BJ (cell line): ENCODE data around the gene CKLF. TPM values are rescaled to one million over a fixed set of nuclear protein-coding genes. Genes with fewer than 3 reads are reported as not detected.

Experiments
- CTCF ChIA-PET: fragments of 350-600 bp; formaldehyde crosslinking; extraction: SDS; loops from one replicate; lab custom pipeline; 2021; ENCODE audit warnings: antibody characterized with exemption, inconsistent platforms; lab: Yijun Ruan, JAX
- POLR2A ChIA-PET: fragments of 300-600 bp; sonication (Branson Sonifier 250); formaldehyde crosslinking; extraction: SDS; loops from one replicate; lab custom pipeline; 2021; ENCODE audit warnings: antibody characterized with exemption; lab: Charles Lee
- DNase-seq: peaks from one replicate; pipeline ENCODE4 v3.0.0-alpha.2; 2011; ENCODE audit warnings: low read depth
- H3K27me3 ChIP-seq: 2 replicates; pipeline ENCODE4 v1.6.0; 2011; ENCODE audit warnings: low read length; ENCODE audit not compliant: control insufficient read depth, insufficient read depth
- H3K36me3 ChIP-seq: 2 replicates; pipeline ENCODE4 v1.5.1; 2011; ENCODE audit warnings: low read length; ENCODE audit not compliant: control insufficient read depth, insufficient read depth
- H3K4me3 ChIP-seq: 2 replicates; pipeline ENCODE4 v1.5.1; 2011; ENCODE audit warnings: low read depth, mild to moderate bottlenecking, control low read depth, low read length
- CTCF ChIP-seq: IDR thresholded peaks from 2 replicates; pipeline ENCODE4 v1.5.1; 2011; ENCODE audit warnings: low read depth, mild to moderate bottlenecking, control low read depth, inconsistent platforms, low read length, moderate library complexity; ENCODE audit not compliant: insufficient read depth
- polyA plus RNA-seq: library from polyadenylated mRNA; depleted of rRNA; stranded (reverse); fragments of >200 nt; gene quantifications from 2 replicates; pipeline ENCODE4 v1.2.3, GENCODE V29; 2011; rRNA removed
- small RNA-seq: library from RNA; depleted of rRNA; stranded (forward); fragments of <200 nt; gene quantifications from one replicate; pipeline ENCODE3, GENCODE V24; 2012; ENCODE audit warnings: low replicate concordance, low read depth; ENCODE audit not compliant: insufficient read length

Gene CKLF
- polyA plus RNA-seq, 1 experiment = 60.8 TPM

- ChIA-PET CTCF (interaction anchor here (0.8 to 1.0 kb wide), 3 partner anchors 37 to 114 kb away, joined by 3 to 5 read pairs (median 4); no protein-coding TSS in a partner anchor), POLR2A (interaction anchor here (0.6 kb wide), 1 partner anchor 260 kb away, joined by 15 read pairs; no protein-coding TSS in a partner anchor)
- DNase-seq = no peak
- Histone ChIP-seq H3K4me3 (no peak overlapping the region), H3K27me3 (no peaks in the 10 kb centered on the region), H3K36me3 (peaks cover 32% of the 10 kb centered on the region)
- no peak for TF ChIP-seq CTCF
Observed at GRCh38 chr16:66614161-66614802, 61.9 kb downstream of the CKLF start.

Small RNA genes lying within 50 kb of the gene (small RNA-seq; reads per million reads assigned to genes)
- not detected for gene CKLF-CMTM1

Other genes starting within 250 kb of the CKLF start
- gene CDH5, start 185.9 kb upstream of the CKLF start, polyA plus RNA-seq = not detected in 2 replicates
- gene BEAN1, start 125.3 kb upstream of the CKLF start, polyA plus RNA-seq = not detected in 2 replicates
- 38.9 and 42.7 TPM in 2 replicates for gene TK2, start 2.5 kb upstream of the CKLF start, polyA plus RNA-seq
- gene CMTM1, start 13.9 kb downstream of the CKLF start, polyA plus RNA-seq = 2.7 and 3.2 TPM in 2 replicates
- not detected in 2 replicates for gene CMTM2, start 26.9 kb downstream of the CKLF start, polyA plus RNA-seq
- gene CMTM3, start 52.1 kb downstream of the CKLF start, polyA plus RNA-seq = 31.3 and 35.5 TPM in 2 replicates
- 24.8 and 28.0 TPM in 2 replicates for gene CMTM4, start 144.2 kb downstream of the CKLF start, polyA plus RNA-seq
- gene DYNC1LI2, start 199.0 kb downstream of the CKLF start, polyA plus RNA-seq = 82.0 and 82.8 TPM in 2 replicates
- gene TERB1, start 249.0 kb downstream of the CKLF start, polyA plus RNA-seq = 0.07 TPM in 1 of 2 replicates, not detected in the other